ENCODE measurements around the gene GUCY1B1.

GRCh38 chr4:155837203-155837796, 78.5 kb downstream of the GUCY1B1 start:
- TF ChIP-seq POLR2AphosphoS5 (IDR thresholded peaks at IDR 0.05; ENCODE audit: low read depth, low read length): no peak
- TF ChIP-seq CTCF (IDR thresholded peaks at IDR 0.05 in 2 of 3, conservative IDR thresholded peaks at IDR 0.05 in 1 of 3; ENCODE audit: borderline replicate concordance in 1 of 3, insufficient read depth in 1 of 3, low read depth in 2 of 3, low read length in 2 of 3): no peak
- TF ChIP-seq POLR2A (IDR thresholded peaks at IDR 0.05; ENCODE audit: borderline replicate concordance, extremely low read depth, insufficient read depth, insufficient read length): no peak
- TF ChIP-seq REST (IDR thresholded peaks at IDR 0.05; ENCODE audit: low read depth): no peak
- TF ChIP-seq SP1 (IDR thresholded peaks at IDR 0.05; ENCODE audit: low read depth): no peak
- TF ChIP-seq ATF3 (IDR thresholded peaks at IDR 0.05): no peak
- no peak for TF ChIP-seq ZBTB33 (IDR thresholded peaks at IDR 0.05; ENCODE audit: extremely low read depth, insufficient replicate concordance, low read length)
- no peak for TF ChIP-seq FOSL1 (IDR thresholded peaks at IDR 0.05; ENCODE audit: low read depth)
- TF ChIP-seq EZH2 (IDR thresholded peaks at IDR 0.05): no peak
- no peak for TF ChIP-seq EZH2phosphoT487 (IDR thresholded peaks at IDR 0.05; ENCODE audit: borderline replicate concordance)
- TF ChIP-seq ZNF274 (IDR thresholded peaks at IDR 0.05; ENCODE audit: low read depth, low read length): no peak
- no peak for TF ChIP-seq RAD21 (IDR thresholded peaks at IDR 0.05; ENCODE audit: low read depth)

Data from HCT116 (cell line).